Prostate gland (tissue), 2 donors: ENCODE results near the gene EFNA3. TPM values are rescaled to one million over a fixed set of nuclear protein-coding genes. Genes with fewer than 3 reads are reported as not detected.

Experiments
- DNase-seq: peaks from one replicate; pipeline ENCODE4 v3.0.0-alpha.2; 2019; ENCODE audit warnings: low spot score
- H3K27ac ChIP-seq, 2 donors: fragments of 200-600 bp; sonication (generic); 2 replicates each; pipeline ENCODE4 v1.5.1; 2017 to 2019
- H3K27me3 ChIP-seq: fragments of 200-600 bp; sonication (generic); replicated peaks from 2 replicates; pipeline ENCODE4 v1.5.1; 2019; ENCODE audit not compliant: insufficient read depth
- H3K36me3 ChIP-seq, 2 donors: fragments of 200-600 bp; sonication (generic); 1 replicate in 1 of 2; 2 replicates in 1 of 2; pipeline versions ENCODE4 v1.5.1 to v1.8.1; 2017 to 2019
- H3K4me1 ChIP-seq: fragments of 200-600 bp; sonication (generic); replicated peaks from 2 replicates; pipeline ENCODE4 v1.5.1; 2019
- H3K4me3 ChIP-seq, 2 donors: fragments of 200-600 bp; sonication (generic); 2 replicates each; pipeline ENCODE4 v1.5.1; 2017 to 2019
- H3K9me3 ChIP-seq: fragments of 200-600 bp; sonication (generic); 2 replicates; pipeline ENCODE4 v1.5.1; 2017
- POLR2A ChIP-seq: fragments of 450-650 bp; IDR thresholded peaks from one replicate; pipeline ENCODE4 v1.6.1; 2016; ENCODE audit warnings: antibody characterized with exemption, mild to moderate bottlenecking
- POLR2AphosphoS5 ChIP-seq: sonication (generic); formaldehyde crosslinking; IDR thresholded peaks from one replicate; pipeline ENCODE4 v1.6.1; 2017; ENCODE audit warnings: antibody characterized with exemption
- WGBS: methylation state at CpG from one replicate; pipeline ENCODE4 v1.1.5; 2018; 5-methylcytosine and 5-hydroxymethylcytosine counted together
- intact Hi-C: fragments of 100-400 bp; cut with DNase I; formaldehyde crosslinking; loops from one replicate; pipeline ENCODE4 v1.14.2; 2022
- total RNA-seq, 2 donors: library from RNA; depleted of rRNA; stranded (reverse); fragments of >200 nt; gene quantifications; one replicate each; pipeline ENCODE4 v1.1.0, GENCODE V29; 2016
- TF ChIP-seq, protein P1 (sequence below), 4 experiments: fragments of 200-600 bp in 2 of 4; fragments of 450-650 bp in 2 of 4; sonication (generic) in 2 of 4; IDR thresholded peaks; 1 replicate in 3 of 4; 2 replicates in 1 of 4; pipeline ENCODE4 v1.5.1; 2016 to 2019; ENCODE audit warnings: antibody characterized with exemption in 4 of 4, mild to moderate bottlenecking in 2 of 4, moderate library complexity in 2 of 4

The EFNA3 gene
- total RNA-seq, 2 donors from 2014 or later: 5.9 to 8.4 TPM

DNA sequence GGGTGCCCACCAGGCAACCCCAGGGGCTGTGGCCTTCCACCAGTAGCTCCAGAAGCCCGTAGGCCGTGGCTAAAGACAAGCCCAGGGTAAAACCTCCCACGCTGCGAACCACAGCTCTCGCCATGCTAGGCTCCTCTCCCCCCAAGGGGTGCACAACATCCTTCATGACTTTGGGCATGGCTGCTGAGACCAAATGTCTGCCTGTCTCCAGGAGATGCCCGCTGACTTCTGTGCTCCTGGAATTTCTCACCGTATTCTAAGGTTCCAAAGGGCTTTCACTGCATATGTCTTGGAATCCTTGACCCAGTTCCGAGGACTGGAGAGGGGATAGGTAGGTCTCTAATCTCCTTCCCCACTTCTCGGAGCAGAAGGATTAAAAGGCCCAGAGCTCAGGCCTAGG is 45.1 kb upstream of the EFNA3 start, which contains the start of the genes DCST1 and DCST2:
DCST1 (plus strand) TSS at position 301 of the 400 bp plus-strand sequence. CDS start 213 bp downstream, outside the sequence.
DCST2 (minus strand) TSS at position 258 of the 400 bp plus-strand sequence; CDS start at position 178, 80 bp downstream.
- intact Hi-C loops: no loop called here
- H3K27ac ChIP-seq: no peak within 1 kb of the TSS
- H3K4me3 ChIP-seq: no peak within 1 kb of the TSS
- no peaks in the 10 kb centered on the region for H3K27me3 ChIP-seq
- H3K4me1 ChIP-seq: no peaks in the 10 kb centered on the region
- TF ChIP-seq POLR2AphosphoS5 (no peak), POLR2A (no peak)
- TF ChIP-seq, protein P1, sequence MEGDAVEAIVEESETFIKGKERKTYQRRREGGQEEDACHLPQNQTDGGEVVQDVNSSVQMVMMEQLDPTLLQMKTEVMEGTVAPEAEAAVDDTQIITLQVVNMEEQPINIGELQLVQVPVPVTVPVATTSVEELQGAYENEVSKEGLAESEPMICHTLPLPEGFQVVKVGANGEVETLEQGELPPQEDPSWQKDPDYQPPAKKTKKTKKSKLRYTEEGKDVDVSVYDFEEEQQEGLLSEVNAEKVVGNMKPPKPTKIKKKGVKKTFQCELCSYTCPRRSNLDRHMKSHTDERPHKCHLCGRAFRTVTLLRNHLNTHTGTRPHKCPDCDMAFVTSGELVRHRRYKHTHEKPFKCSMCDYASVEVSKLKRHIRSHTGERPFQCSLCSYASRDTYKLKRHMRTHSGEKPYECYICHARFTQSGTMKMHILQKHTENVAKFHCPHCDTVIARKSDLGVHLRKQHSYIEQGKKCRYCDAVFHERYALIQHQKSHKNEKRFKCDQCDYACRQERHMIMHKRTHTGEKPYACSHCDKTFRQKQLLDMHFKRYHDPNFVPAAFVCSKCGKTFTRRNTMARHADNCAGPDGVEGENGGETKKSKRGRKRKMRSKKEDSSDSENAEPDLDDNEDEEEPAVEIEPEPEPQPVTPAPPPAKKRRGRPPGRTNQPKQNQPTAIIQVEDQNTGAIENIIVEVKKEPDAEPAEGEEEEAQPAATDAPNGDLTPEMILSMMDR (IDR thresholded peaks at IDR 0.05): no peak
- H3K9me3 ChIP-seq: no peaks in the 10 kb centered on the region
- H3K36me3 ChIP-seq: no peaks in the 10 kb centered on the region
- DNase-seq: no peak
- 98% methylated on average over 9 of the region's 9 CpGs for WGBS

- intact Hi-C loops: no loop called here
- Histone ChIP-seq H3K27ac (no peak overlapping the region), H3K27me3 (no peaks in the 10 kb centered on the region), H3K9me3 (no peaks in the 10 kb centered on the region), H3K4me1 (peaks cover 5% of the 10 kb centered on the region), H3K4me3 (no peak overlapping the region), H3K36me3 (no peaks in the 10 kb centered on the region)
- TF ChIP-seq POLR2A: no peak
- TF ChIP-seq, protein P1 (IDR thresholded peaks at IDR 0.05): peak in 2 of 4 experiments; percentile 3 to 28
- WGBS: 60% methylated on average over 20 of the region's 20 CpGs
- no peak for DNase-seq
Measured at GRCh38 chr1:155034318-155035208, 44.1 kb upstream of the EFNA3 start.

DNA sequence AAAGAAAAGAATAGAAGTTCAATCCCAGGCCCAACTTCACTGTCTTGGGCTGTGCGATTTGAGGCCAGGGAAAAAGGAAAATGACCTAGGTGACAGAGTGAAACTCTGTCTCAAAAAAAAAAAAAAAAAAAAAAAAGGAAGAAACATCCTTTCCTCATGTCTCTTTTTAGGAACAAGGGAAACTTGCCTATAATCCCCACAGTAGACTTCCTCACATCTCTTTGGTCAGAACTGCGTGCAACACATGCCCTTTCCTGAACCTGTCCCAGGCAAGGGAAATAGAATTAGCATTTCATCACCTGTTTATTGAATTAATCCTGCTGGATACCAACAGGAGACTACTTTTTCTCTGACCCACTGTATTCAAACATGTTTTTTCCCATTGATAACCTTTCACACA is 42.7 kb upstream of the EFNA3 start:
- Histone ChIP-seq H3K27me3 (no peaks in the 10 kb centered on the region), H3K4me1 (peaks cover 5% of the 10 kb centered on the region), H3K4me3 (no peak overlapping the region), H3K27ac (no peak overlapping the region), H3K36me3 (no peaks in the 10 kb centered on the region), H3K9me3 (no peaks in the 10 kb centered on the region)
- TF ChIP-seq POLR2AphosphoS5 (no peak), POLR2A (no peak)
- TF ChIP-seq, protein P1 (IDR thresholded peaks at IDR 0.05): no peak
- no peak for DNase-seq
- WGBS: 89% methylated on average over 2 of the region's 2 CpGs
- intact Hi-C loops: no loop called here

GRCh38 chr1:155037043-155037442 is 41.6 kb upstream of the EFNA3 start:
- 94% methylated on average over 3 of the region's 3 CpGs for WGBS
- Histone ChIP-seq H3K27me3 (no peaks in the 10 kb centered on the region), H3K4me3 (no peak overlapping the region), H3K4me1 (peaks cover 5% of the 10 kb centered on the region), H3K9me3 (no peaks in the 10 kb centered on the region), H3K36me3 (no peaks in the 10 kb centered on the region), H3K27ac (no peak overlapping the region)
- TF ChIP-seq POLR2A (no peak), POLR2AphosphoS5 (no peak)
- TF ChIP-seq, protein P1 (IDR thresholded peaks at IDR 0.05): no peak
- intact Hi-C loops: no loop called here
- no peak for DNase-seq
